Mesothelial cell of epicardium (in vitro differentiated cells): ENCODE data around the gene GATB. TPM values are rescaled to one million over a fixed set of nuclear protein-coding genes. Genes with fewer than 3 reads are reported as not detected.

Experiments used
- DNase-seq, 2 experiments: peaks; one replicate each; pipeline ENCODE4 v3.0.0; 2021; ENCODE audit warnings: low spot score in 2 of 2; ENCODE audit not compliant: unreplicated experiment in 2 of 2
- H3K27ac Mint-ChIP-seq: 2 replicates; pipeline ENCODE4 v1.8.0; 2021; ENCODE audit warnings: mixed read lengths
- H3K27me3 Mint-ChIP-seq: 2 replicates; pipeline ENCODE4 v1.8.0; 2021; ENCODE audit warnings: low read depth, mixed read lengths
- H3K36me3 Mint-ChIP-seq: 2 replicates; pipeline ENCODE4 v1.8.0; 2021; ENCODE audit warnings: mixed read lengths
- H3K4me1 Mint-ChIP-seq: 2 replicates; pipeline ENCODE4 v1.8.0; 2021; ENCODE audit warnings: mixed read lengths
- H3K4me3 Mint-ChIP-seq: 2 replicates; pipeline ENCODE4 v1.8.0; 2021; ENCODE audit warnings: mild to moderate bottlenecking, moderate library complexity, mixed read lengths
- H3K9me3 Mint-ChIP-seq: 2 replicates; pipeline ENCODE4 v1.8.0; 2021; ENCODE audit warnings: mixed read lengths
- CTCF ChIP-seq: fragments of 200-600 bp; sonication (generic); IDR thresholded peaks from one replicate; pipeline ENCODE4 v1.5.0; 2021; ENCODE audit warnings: antibody characterized with exemption; ENCODE audit not compliant: unreplicated experiment
- total RNA-seq: library from RNA; stranded (reverse); gene quantifications from 3 replicates; pipeline ENCODE4 v1.2.1, GENCODE V29; 2021

Gene GATB
- total RNA-seq, 1 donor from 2014 or later = 24.5 TPM

- H3K27ac Mint-ChIP-seq = peak overlapping the region; percentile 39
- no peak for TF ChIP-seq CTCF
- DNase-seq = no peak
- H3K4me3 Mint-ChIP-seq = no peak overlapping the region
- H3K4me1 Mint-ChIP-seq = peaks cover 54% of the 10 kb centered on the region
- H3K36me3 Mint-ChIP-seq = peaks cover 10% of the 10 kb centered on the region
- H3K9me3 Mint-ChIP-seq = peaks cover 6% of the 10 kb centered on the region
- H3K27me3 Mint-ChIP-seq = no peaks in the 10 kb centered on the region
These were observed 67.8 kb downstream of the GATB start for GRCh38 chr4:151692821-151693673.

GRCh38 chr4:151692443-151692782 lies 68.4 kb downstream of the GATB start:
- H3K4me1 Mint-ChIP-seq = peaks cover 60% of the 10 kb centered on the region

GRCh38 chr4:151691639-151692442 lies 69.0 kb downstream of the GATB start:
- no peak for DNase-seq
- Mint-ChIP-seq H3K36me3 (peaks cover 3% of the 10 kb centered on the region), H3K4me3 (no peak overlapping the region), H3K9me3 (peaks cover 1% of the 10 kb centered on the region), H3K4me1 (peaks cover 66% of the 10 kb centered on the region), H3K27ac (peak overlapping the region; percentile 91), H3K27me3 (no peaks in the 10 kb centered on the region)
- TF ChIP-seq CTCF = no peak

More at GRCh38 chr4:151692443-151692782, 68.4 kb downstream of the GATB start:
- Mint-ChIP-seq H3K36me3 (peaks cover 8% of the 10 kb centered on the region), H3K27me3 (no peaks in the 10 kb centered on the region), H3K4me3 (no peak overlapping the region), H3K9me3 (peaks cover 6% of the 10 kb centered on the region), H3K27ac (no peak overlapping the region)
- TF ChIP-seq CTCF = no peak
- no peak for DNase-seq

- Mint-ChIP-seq H3K4me3 (no peak overlapping the region), H3K36me3 (peaks cover 2% of the 10 kb centered on the region), H3K27ac (peak overlapping the region; percentile 91), H3K4me1 (peaks cover 71% of the 10 kb centered on the region), H3K9me3 (no peaks in the 10 kb centered on the region), H3K27me3 (no peaks in the 10 kb centered on the region)
- no peak for DNase-seq
- no peak for TF ChIP-seq CTCF
These were observed 69.9 kb downstream of the GATB start for GRCh38 chr4:151690876-151691275.

- Mint-ChIP-seq H3K9me3 (no peaks in the 10 kb centered on the region), H3K4me1 (peaks cover 73% of the 10 kb centered on the region), H3K4me3 (no peak overlapping the region), H3K27ac (peak overlapping the region; percentile 91), H3K27me3 (no peaks in the 10 kb centered on the region), H3K36me3 (peaks cover 4% of the 10 kb centered on the region)
- TF ChIP-seq CTCF = no peak
- no peak for DNase-seq
These were observed 70.5 kb downstream of the GATB start for GRCh38 chr4:151690164-151690870.
